Stimulated activated CD4-positive, alpha-beta T cell treated with anti-CD3 and anti-CD28 coated beads, Interleukin-1b, Interleukin-23, amount 100 ng/mL, for 1 hour (primary cell): ENCODE measurements around the gene ITGBL1.

Experiments
- DNase-seq, 2 donors: peaks; one replicate each; pipeline ENCODE4 v3.0.0-alpha.2; 2020; ENCODE audit warnings: low read depth in 2 of 2

Gene ITGBL1

GRCh38 chr13:101626925-101627555 is 174.6 kb downstream of the ITGBL1 start:
- no peak for DNase-seq

GRCh38 chr13:101627556-101627943 is 175.1 kb downstream of the ITGBL1 start:
- no peak for DNase-seq

DNA sequence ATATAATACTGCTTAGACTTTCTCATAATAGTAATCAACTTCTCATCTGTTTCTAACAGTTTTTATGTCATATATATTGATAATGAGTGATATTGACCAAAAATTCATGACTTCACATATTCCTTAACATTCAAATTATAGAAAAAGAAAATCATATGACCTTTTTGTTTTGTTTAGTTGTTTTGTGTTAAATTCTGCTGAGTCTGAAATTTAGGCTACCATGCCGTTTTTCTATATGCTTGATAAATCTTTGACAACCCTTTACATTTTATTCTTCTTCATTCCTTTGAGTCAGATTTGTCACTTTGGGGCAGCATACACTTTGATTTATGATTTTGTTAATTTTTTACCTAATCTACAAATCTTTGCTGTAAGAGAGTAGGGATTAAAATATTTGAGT is 176.4 kb downstream of the ITGBL1 start:
- DNase-seq, result no peak

GRCh38 chr13:101631395-101631794 is 178.9 kb downstream of the ITGBL1 start:
- no peak for DNase-seq

DNA sequence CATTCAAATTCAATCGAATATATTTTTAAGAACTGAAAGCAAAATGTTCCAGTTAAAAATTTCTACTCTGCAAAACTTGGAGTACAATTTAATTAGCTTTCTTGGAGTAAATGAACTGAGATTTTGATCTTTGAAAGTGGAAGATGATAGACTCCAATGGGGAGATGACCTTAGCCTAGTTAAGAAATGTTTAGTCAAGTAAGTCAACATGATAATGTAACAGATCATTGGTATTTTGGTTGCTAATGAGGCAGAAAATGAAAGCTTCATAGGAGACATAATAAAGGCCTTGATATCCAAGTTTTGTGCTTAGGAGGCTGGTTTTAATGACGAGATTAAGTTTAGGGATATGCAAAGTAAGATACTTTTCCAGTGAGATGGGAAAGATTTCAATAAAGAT is 181.7 kb downstream of the ITGBL1 start:
- DNase-seq, result no peak

DNA sequence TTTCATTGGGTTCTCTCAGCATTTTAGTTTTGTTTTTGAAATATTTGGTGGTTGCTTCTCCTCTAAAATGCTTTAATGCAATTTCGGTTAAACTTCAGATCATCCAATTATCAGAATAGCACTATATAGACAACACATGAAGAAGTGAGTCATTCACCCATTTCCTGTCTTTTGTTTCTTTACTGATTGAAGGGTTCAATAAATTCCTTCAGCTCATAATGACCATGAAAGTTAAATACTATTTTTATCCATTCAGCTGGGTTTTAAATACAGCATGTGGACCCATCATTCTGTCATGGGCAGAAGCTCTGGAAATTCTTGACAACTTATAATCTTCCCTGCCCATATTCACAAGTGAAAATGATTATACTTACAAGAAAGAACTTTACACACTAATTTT is 187.2 kb downstream of the ITGBL1 start:
- DNase-seq, result no peak

GRCh38 chr13:101640788-101641400 is 188.4 kb downstream of the ITGBL1 start:
- DNase-seq, result no peak

DNA sequence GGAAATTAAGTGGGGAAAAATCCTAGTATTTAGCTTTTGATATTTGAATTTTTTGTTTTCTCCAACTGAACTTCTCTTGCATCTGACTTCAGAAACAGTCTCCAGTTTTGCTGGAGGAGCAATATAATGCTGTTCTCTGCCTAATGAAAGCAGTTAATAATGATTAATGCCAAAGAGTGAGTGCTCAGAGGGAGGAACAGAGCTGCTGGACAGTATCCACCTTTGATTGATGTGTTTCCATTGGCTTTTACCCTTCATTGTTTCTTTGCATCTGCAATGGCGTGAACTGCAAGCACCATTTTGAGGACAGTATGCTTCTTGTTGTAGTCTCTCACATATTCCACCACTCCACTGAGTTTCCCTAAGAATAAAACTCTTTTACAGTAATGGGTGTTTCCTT is 193.4 kb downstream of the ITGBL1 start:
- no peak for DNase-seq

DNA sequence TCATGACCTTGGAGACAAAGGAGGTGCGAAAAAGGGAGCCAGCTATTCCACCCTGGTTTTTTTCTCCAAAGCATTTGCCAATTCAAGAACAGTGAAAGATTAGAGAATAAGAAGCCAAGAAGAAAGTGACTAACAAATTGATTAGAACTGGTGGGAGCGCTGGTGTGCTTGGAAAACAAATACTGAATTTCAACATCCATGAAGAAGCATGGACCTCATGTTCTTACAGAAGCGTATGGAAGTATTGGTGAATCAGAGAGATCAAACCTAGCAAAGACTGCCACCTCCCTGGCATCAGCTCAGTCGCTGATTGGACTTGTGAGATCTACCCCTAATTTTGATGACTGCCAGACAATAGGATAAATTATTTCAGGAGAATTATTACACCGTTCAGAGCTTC is 195.3 kb downstream of the ITGBL1 start:
- DNase-seq, result no peak

GRCh38 chr13:101648766-101649487 is 196.5 kb downstream of the ITGBL1 start:
- no peak for DNase-seq

DNA sequence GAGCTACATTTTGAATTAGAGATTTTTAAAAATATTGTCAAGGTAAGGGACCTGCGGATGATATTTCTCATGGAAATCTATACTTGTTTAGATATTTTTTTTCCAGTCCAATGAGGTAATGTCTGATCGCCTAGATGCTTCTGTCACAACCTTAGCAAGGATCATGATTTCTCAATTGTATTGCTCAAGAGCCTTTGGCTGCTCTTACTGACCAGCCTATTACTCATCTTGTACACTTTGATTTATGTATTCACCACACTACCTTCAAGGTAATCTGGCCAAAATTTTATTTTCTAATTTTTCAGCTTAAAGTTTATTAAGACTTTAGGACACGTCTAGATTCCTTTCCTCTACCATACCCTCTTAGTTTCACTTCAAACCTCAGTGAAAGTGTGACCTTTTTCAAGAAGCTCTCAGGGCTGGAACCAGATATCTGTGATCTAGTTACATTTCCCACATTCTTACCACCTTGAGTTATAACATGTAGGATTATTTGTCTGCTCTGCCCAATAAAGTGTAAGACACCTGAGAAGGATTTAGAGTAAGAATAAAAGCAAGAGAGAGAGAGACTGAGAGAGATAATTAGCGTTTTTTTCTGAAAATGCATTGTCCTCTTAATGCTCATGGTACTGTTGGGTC is 197.1 kb downstream of the ITGBL1 start:
- no peak for DNase-seq

- DNase-seq, result no peak
These were observed 202.4 kb downstream of the ITGBL1 start for GRCh38 chr13:101654883-101655282.

GRCh38 chr13:101655435-101655834 is 203.0 kb downstream of the ITGBL1 start:
- DNase-seq, result no peak

- no peak for DNase-seq
These were observed 208.2 kb downstream of the ITGBL1 start for GRCh38 chr13:101660711-101661110.

GRCh38 chr13:101661839-101662238 is 209.4 kb downstream of the ITGBL1 start:
- no peak for DNase-seq

DNA sequence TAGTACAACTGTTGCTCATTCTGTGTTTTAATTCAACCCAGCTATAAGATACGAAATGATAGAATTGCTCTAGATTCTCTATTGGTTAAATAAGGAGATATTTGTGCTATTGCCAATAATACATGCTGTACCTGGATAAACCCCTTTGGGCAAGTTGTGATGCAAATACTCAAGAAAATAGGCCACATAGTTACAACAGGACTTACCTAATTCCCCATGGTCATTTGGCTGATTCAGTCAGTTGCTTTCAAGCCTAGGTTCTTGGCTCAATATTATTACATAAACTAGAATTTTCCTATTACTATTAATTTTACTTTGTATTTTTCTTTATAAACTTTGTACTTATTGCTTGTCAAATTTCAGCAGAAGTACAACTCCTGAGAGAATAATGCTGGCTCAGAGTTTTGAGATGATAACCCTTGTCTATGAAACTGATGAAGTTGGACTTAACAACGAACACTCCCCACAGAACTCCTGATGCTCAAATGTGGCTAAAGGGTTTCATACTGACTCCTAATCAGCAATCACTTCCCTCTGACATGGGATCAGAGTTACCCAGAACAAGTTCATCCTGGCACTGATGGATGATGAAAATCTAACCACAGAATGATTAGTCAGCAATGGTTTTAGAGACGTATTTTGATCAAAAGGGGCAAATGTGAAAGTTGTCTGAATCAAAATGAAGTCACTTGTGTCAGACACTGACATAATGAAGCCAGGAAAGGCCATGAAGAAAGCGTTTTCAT is 221.1 kb downstream of the ITGBL1 start:
- DNase-seq, result no peak

GRCh38 chr13:101681834-101682233 is 229.4 kb downstream of the ITGBL1 start:
- no peak for DNase-seq

- DNase-seq, result no peak
These were observed 233.5 kb downstream of the ITGBL1 start for GRCh38 chr13:101686003-101686402.

DNA sequence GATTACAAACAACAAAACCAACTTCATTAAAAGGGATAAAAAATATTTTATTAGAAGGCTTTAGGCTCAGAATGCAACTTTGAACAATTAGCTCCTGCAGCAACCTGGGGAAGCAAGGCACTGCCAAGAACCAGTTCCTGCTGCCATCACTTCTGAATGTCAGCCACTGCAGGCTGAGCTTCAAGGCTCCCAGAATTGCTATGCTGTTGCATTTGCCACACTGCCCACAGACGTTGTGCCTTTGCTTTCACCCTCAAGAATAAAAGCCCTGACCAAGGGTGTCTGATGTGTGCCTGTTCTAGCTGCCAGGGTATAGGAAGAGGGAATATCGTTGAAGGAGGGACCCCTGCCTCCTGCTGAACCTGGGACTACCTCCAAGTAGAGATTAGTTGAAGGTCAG is 238.4 kb downstream of the ITGBL1 start:
- no peak for DNase-seq

GRCh38 chr13:101691341-101691860 is 238.9 kb downstream of the ITGBL1 start:
- no peak for DNase-seq

DNA sequence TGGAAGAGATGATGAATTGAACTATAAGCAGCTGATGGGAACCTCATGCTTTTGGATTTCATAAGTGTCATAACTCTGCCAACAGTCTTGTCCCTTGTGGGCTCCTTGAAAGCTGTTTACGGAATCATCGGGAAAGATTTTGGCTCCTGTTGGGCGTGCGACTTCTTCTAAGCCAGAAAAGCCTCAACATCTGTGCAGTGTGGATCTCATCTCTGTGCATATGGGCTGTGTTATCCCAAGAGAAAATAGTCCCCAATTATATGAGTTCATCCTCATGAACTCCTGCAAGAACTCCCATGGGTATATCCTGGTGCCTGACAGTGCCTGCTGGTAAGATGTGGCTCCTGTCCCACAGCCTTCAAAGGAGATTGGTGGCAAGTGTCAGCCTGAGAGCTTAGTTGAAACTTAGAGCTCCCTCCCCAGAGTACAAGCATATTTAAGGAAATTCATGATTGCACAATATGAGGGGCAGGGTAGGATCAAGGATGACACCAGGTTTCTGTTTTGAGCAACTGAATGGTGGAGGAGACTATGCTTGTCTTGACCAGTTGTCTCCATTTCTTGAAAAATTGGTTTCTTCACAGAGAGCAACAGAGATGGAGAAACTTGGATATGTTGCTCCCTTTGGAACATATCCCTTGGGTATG is 243.5 kb downstream of the ITGBL1 start:
- DNase-seq, result no peak
